HCT116 (cell line): ENCODE measurements around the gene DDX10.

ENCODE experiments used
- ATF3 ChIP-seq: IDR thresholded peaks from 2 replicates; pipeline ENCODE4 v1.6.1; 2012
- CBX3 ChIP-seq: IDR thresholded peaks from 2 replicates; pipeline ENCODE4 v1.6.1; 2012; ENCODE audit warnings: low read depth
- CTCF ChIP-seq, 3 experiments: fragments of 200-600 bp in 1 of 3; sonication (generic) in 1 of 3; IDR thresholded peaks in 2 of 3; conservative IDR thresholded peaks in 1 of 3; 2 replicates each; pipeline ENCODE4 v1.5.1; 2012 to 2017; ENCODE audit warnings: low read depth in 2 of 3, low read length in 2 of 3, antibody characterized with exemption in 1 of 3, borderline replicate concordance in 1 of 3, control low read depth in 1 of 3, mild to moderate bottlenecking in 1 of 3, mixed read lengths in 1 of 3, mixed run types in 1 of 3, moderate library complexity in 1 of 3; ENCODE audit not compliant: insufficient read depth in 1 of 3
- EZH2 ChIP-seq: fragments of 200-600 bp; sonication (generic); IDR thresholded peaks from 2 replicates; pipeline ENCODE4 v1.6.1; 2017; ENCODE audit warnings: antibody characterized with exemption, mixed run types
- EZH2phosphoT487 ChIP-seq: fragments of 200-600 bp; IDR thresholded peaks from 2 replicates; pipeline ENCODE4 v1.6.1; 2018; ENCODE audit warnings: antibody characterized with exemption, borderline replicate concordance
- MAX ChIP-seq: IDR thresholded peaks from 2 replicates; pipeline ENCODE4 v1.6.1; 2012
- POLR2A ChIP-seq: IDR thresholded peaks from 2 replicates; pipeline ENCODE4 v1.7.0; 2011; ENCODE audit warnings: borderline replicate concordance; ENCODE audit not compliant: insufficient read depth, insufficient read length; ENCODE audit errors: extremely low read depth
- POLR2AphosphoS5 ChIP-seq: IDR thresholded peaks from 2 replicates; pipeline ENCODE4 v1.6.1; 2011; ENCODE audit warnings: mild to moderate bottlenecking, low read depth, low read length, moderate library complexity
- RAD21 ChIP-seq: IDR thresholded peaks from 2 replicates; pipeline ENCODE4 v1.6.1; 2012; ENCODE audit warnings: low read depth, mild to moderate bottlenecking
- REST ChIP-seq: IDR thresholded peaks from 2 replicates; pipeline ENCODE4 v1.6.1; 2012; ENCODE audit warnings: low read depth
- SRF ChIP-seq: IDR thresholded peaks from 2 replicates; pipeline ENCODE4 v1.6.1; 2012; ENCODE audit warnings: low read depth
- TCF7L2 ChIP-seq: IDR thresholded peaks from 2 replicates; pipeline ENCODE4 v1.7.0; 2011; ENCODE audit warnings: borderline replicate concordance, inconsistent platforms; ENCODE audit not compliant: insufficient read depth, insufficient read length; ENCODE audit errors: extremely low read depth
- YY1 ChIP-seq: IDR thresholded peaks from 2 replicates; pipeline ENCODE4 v1.6.1; 2011; ENCODE audit warnings: low read length, low read depth, moderate library complexity, mild to moderate bottlenecking; ENCODE audit not compliant: insufficient replicate concordance; ENCODE audit errors: extremely low read depth
- ZNF274 ChIP-seq: fragments of 200-500 bp; sonication (Bioruptor generic); IDR thresholded peaks from 2 replicates; pipeline ENCODE4 v1.6.1; 2014; ENCODE audit warnings: mild to moderate bottlenecking, low read depth, low read length, inconsistent platforms

- TF ChIP-seq CBX3 = no peak
- no peak for TF ChIP-seq ATF3
- no peak for TF ChIP-seq TCF7L2
- TF ChIP-seq POLR2AphosphoS5 = no peak
- no peak for TF ChIP-seq CTCF (IDR thresholded peaks at IDR 0.05 in 2 of 3, conservative IDR thresholded peaks at IDR 0.05 in 1 of 3; ENCODE audit: borderline replicate concordance in 1 of 3, insufficient read depth in 1 of 3, low read depth in 2 of 3, low read length in 2 of 3)
- no peak for TF ChIP-seq POLR2A
- no peak for TF ChIP-seq YY1
- TF ChIP-seq MAX = no peak
- TF ChIP-seq RAD21 = no peak
- no peak for TF ChIP-seq EZH2phosphoT487
- TF ChIP-seq REST = no peak
- TF ChIP-seq EZH2 = no peak
- TF ChIP-seq SRF = no peak
- TF ChIP-seq ZNF274 = no peak
These were observed 140.2 kb downstream of the DDX10 start for GRCh38 chr11:108805030-108805429.
